Kidney (tissue), 14 donors: ENCODE results near the gene SPTB. TPM values are rescaled to one million over a fixed set of nuclear protein-coding genes. Genes with fewer than 3 reads are reported as not detected.
A peak's percentile ranks its signal among the peaks of the same experiment; 100 is the strongest.

Experiments used
- DNase-seq, 5 donors: peaks; one replicate each; pipeline ENCODE4 v3.0.0-alpha.2; 2013 to 2020
- FAIRE-seq: peaks from 2 replicates; lab custom pipeline; 2012; peaks lifted over from hg19 to GRCh38; lab: Jason Lieb, UNC
- H3K27ac ChIP-seq, 2 donors: one replicate each; pipeline ENCODE4 v1.7.0; 2013; ENCODE audit warnings: low read depth in 2 of 2, low read length in 2 of 2, inconsistent platforms in 1 of 2
- H3K27me3 ChIP-seq: one replicate; pipeline ENCODE4 v1.7.1; 2013; ENCODE audit warnings: low read length, inconsistent platforms; ENCODE audit not compliant: control insufficient read depth, insufficient read depth
- H3K36me3 ChIP-seq, 3 donors: one replicate each; pipeline versions ENCODE4 v1.7.0 to v1.7.1; 2013; ENCODE audit warnings: low read length in 3 of 3, control low read depth in 1 of 3, inconsistent platforms in 1 of 3; ENCODE audit not compliant: insufficient read depth in 3 of 3, control insufficient read depth in 2 of 3
- H3K4me1 ChIP-seq, 3 donors: one replicate each; pipeline versions ENCODE4 v1.7.0 to v1.7.1; 2013; ENCODE audit warnings: low read length in 3 of 3, inconsistent platforms in 1 of 3, low read depth in 1 of 3; ENCODE audit not compliant: control insufficient read depth in 2 of 3, insufficient read depth in 2 of 3
- H3K4me3 ChIP-seq, 3 donors: one replicate each; pipeline versions ENCODE4 v1.7.0 to v1.8.1; 2013; ENCODE audit warnings: low read length in 3 of 3, control low read depth in 1 of 3, inconsistent platforms in 1 of 3
- H3K9ac ChIP-seq, 3 donors: one replicate each; pipeline versions ENCODE4 v1.7.0 to v1.7.1; 2013; ENCODE audit warnings: low read length in 3 of 3, control low read depth in 1 of 3, inconsistent platforms in 1 of 3
- H3K9me3 ChIP-seq, 3 donors: one replicate each; pipeline versions ENCODE4 v1.7.0 to v1.7.1; 2013; ENCODE audit warnings: low read length in 3 of 3, control low read depth in 1 of 3, inconsistent platforms in 1 of 3; ENCODE audit not compliant: control insufficient read depth in 2 of 3, insufficient read depth in 1 of 3
- intact Hi-C: fragments of 100-400 bp; cut with DNase I; formaldehyde crosslinking; loops from one replicate; pipeline ENCODE4 v1.11.1; 2022
- polyA plus RNA-seq: library from polyadenylated mRNA; stranded (reverse); fragments of 350-450 nt; fragmentation: Illumina TruSeq; extraction: RNeasy Lipid Tissue Mini Kit (QIAGEN cat#74804); gene quantifications from one replicate; pipeline ENCODE4 v1.2.3, GENCODE V29; 2014; ENCODE audit warnings: low read depth, low replicate concordance; ENCODE audit not compliant: insufficient read depth
- total RNA-seq: library from RNA; stranded (reverse); fragmentation: NEBNext Ultra II Directional; extraction: Animal tissue kit (Norgen Biotek cat#: 25700); gene quantifications from one replicate; pipeline ENCODE4 v1.2.1, GENCODE V29; 2021
- TF ChIP-seq, protein P1 (sequence below): IDR thresholded peaks from 3 replicates; pipeline ENCODE4 v1.5.1; 2012; ENCODE audit warnings: mild to moderate bottlenecking, moderate library complexity, borderline replicate concordance; ENCODE audit not compliant: insufficient read depth; ENCODE audit errors: extremely low read depth
- donor health status: control.
- donor health status: control.
- donor health status: control.
- donor health status: control.
- donor health status: control.
- donor health status: DM: yes; HTN: yes; CAD: no.
- donor health status: Normal renal cell carcinoma (clear cell type).

Gene SPTB
- total and polyA plus RNA-seq, 2 donors from 2014 or later = 1.7 to 2.2 TPM

GRCh38 chr14:64760146-64760755, 119.5 kb downstream of the SPTB start:
- FAIRE-seq (no peak), DNase-seq (peak; percentile 44 to 85 (median 66))
- H3K4me1 ChIP-seq = peaks cover 9 to 39% (median 17%) of the 10 kb centered on the region in 3 donors
- no peak overlapping the region for H3K4me3 ChIP-seq
- H3K27ac ChIP-seq = no peak overlapping the region
- intact Hi-C loops = no loop called here
- TF ChIP-seq, protein P1, sequence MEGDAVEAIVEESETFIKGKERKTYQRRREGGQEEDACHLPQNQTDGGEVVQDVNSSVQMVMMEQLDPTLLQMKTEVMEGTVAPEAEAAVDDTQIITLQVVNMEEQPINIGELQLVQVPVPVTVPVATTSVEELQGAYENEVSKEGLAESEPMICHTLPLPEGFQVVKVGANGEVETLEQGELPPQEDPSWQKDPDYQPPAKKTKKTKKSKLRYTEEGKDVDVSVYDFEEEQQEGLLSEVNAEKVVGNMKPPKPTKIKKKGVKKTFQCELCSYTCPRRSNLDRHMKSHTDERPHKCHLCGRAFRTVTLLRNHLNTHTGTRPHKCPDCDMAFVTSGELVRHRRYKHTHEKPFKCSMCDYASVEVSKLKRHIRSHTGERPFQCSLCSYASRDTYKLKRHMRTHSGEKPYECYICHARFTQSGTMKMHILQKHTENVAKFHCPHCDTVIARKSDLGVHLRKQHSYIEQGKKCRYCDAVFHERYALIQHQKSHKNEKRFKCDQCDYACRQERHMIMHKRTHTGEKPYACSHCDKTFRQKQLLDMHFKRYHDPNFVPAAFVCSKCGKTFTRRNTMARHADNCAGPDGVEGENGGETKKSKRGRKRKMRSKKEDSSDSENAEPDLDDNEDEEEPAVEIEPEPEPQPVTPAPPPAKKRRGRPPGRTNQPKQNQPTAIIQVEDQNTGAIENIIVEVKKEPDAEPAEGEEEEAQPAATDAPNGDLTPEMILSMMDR = peak; percentile 49
- no peak overlapping the region for H3K9ac ChIP-seq
- H3K9me3 ChIP-seq = no peaks in the 10 kb centered on the region
- no peaks in the 10 kb centered on the region for H3K36me3 ChIP-seq
- H3K27me3 ChIP-seq = no peaks in the 10 kb centered on the region

DNA sequence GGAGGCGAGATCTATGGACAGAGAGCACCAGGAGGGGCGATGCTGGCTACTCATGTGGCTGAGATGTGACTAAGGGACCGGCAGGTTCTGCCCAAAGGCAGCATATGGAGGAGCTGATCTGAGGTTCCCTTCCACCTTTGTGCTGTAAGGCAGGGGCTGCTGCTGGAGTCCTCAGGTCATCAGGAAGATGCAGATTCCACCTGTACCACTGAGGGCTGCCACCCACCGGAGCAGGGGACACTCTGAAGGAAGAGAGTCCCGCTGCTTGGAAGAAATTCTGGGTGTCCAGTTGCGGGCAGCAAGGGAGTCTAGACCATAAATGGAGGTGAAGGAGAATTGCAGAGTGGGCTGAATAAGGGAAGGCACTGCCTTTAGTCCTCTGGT, 120.2 kb downstream of the SPTB start:
- FAIRE-seq (no peak), DNase-seq (no peak)
- Histone ChIP-seq H3K4me1 (peaks cover 9 to 37% (median 17%) of the 10 kb centered on the region in 3 donors), H3K9ac (no peak overlapping the region), H3K27me3 (no peaks in the 10 kb centered on the region), H3K36me3 (no peaks in the 10 kb centered on the region), H3K27ac (no peak overlapping the region), H3K4me3 (no peak overlapping the region), H3K9me3 (no peaks in the 10 kb centered on the region)
- TF ChIP-seq, protein P1 = no peak
- intact Hi-C loops = no loop called here

DNA sequence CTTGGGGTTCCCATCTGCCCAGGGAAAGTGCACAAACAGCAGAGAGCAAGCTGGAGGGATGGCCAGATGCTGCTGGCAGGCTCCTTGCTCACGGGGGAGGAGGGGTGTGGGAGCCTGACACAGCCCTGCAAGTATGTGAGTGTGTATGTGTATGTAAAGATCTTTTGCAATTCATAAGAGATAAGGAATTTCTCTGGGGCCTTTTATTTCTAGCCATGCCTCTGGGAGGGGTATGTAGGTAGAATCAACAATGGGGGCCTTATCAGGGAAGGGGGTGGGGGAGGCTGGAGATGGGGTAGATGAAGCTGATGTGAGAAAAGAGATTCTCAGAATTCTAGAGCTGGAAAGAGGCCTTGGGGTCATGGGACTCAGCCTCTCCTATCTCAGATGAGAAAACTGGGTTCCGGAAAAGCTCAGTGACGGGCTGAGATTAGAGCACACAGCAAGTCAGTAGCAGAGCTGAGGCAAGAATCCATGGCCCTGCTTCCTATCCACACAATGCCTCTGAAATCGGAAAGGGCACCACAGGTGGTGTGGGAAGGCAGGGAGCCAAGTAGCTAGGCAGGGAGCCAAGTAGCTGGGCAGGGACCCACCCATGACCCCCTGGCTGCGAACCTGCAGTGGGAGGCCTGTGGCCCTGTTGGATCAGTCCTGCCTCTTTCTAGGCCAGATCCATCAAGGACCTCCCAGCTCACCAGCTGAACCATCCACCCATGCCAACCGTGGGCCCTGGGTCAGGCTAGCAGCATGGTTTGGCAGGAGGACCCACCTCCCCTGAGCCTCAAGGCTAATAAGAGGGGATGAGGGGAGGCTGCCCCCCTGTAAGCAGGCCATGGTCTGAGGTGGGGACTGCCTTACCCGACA, 120.8 kb downstream of the SPTB start:
- peak overlapping the region in 1 of 2 donors; percentile 63 for H3K27ac ChIP-seq
- no peaks in the 10 kb centered on the region for H3K9me3 ChIP-seq
- no peak for FAIRE-seq
- intact Hi-C loops = no loop called here
- peak overlapping the region in 1 of 3 donors; percentile 46 for H3K9ac ChIP-seq
- DNase-seq = peak; percentile 51 to 74 (median 65)
- TF ChIP-seq, protein P1 = no peak
- peaks cover 9 to 32% (median 17%) of the 10 kb centered on the region in 3 donors for H3K4me1 ChIP-seq
- no peaks in the 10 kb centered on the region for H3K36me3 ChIP-seq
- H3K27me3 ChIP-seq = no peaks in the 10 kb centered on the region
- H3K4me3 ChIP-seq = no peak overlapping the region
